Activated naive CD8-positive, alpha-beta T cell treated with anti-CD3 and anti-CD28 coated beads, Interleukin-2, amount 50 U/mL, for 24 hours (primary cell): ENCODE results near the gene ACSS1.

Experiments
- ATAC-seq: fragments of 150-1000 bp; cut with Tn5 transposase; one replicate; pipeline ENCODE4 v1.10.0; 2021
- DNase-seq: peaks from one replicate; pipeline ENCODE4 v3.0.0; 2021
- H3K27ac Mint-ChIP-seq: one replicate; pipeline ENCODE4 v1.8.0; 2021; ENCODE audit warnings: mild to moderate bottlenecking, mixed read lengths
- H3K27me3 Mint-ChIP-seq: one replicate; pipeline ENCODE4 v1.8.0; 2021; ENCODE audit warnings: mixed read lengths
- H3K36me3 Mint-ChIP-seq: one replicate; pipeline ENCODE4 v1.8.0; 2021; ENCODE audit warnings: low read depth, mixed read lengths
- H3K4me1 Mint-ChIP-seq: one replicate; pipeline ENCODE4 v1.8.0; 2021; ENCODE audit warnings: mixed read lengths
- H3K4me3 Mint-ChIP-seq: one replicate; pipeline ENCODE4 v1.8.0; 2021; ENCODE audit warnings: mild to moderate bottlenecking, moderate library complexity, mixed read lengths
- H3K9me3 Mint-ChIP-seq: one replicate; pipeline ENCODE4 v1.8.0; 2021; ENCODE audit warnings: mixed read lengths

ACSS1 gene

GRCh38 chr20:25024171-25024570 lies 33.8 kb downstream of the ACSS1 start:
- ATAC-seq, result no peak
- H3K4me1 Mint-ChIP-seq, result no peaks in the 10 kb centered on the region
- H3K27ac Mint-ChIP-seq, result no peak overlapping the region
- DNase-seq, result no peak
- no peaks in the 10 kb centered on the region for H3K27me3 Mint-ChIP-seq
- no peaks in the 10 kb centered on the region for H3K9me3 Mint-ChIP-seq
- H3K36me3 Mint-ChIP-seq, result no peaks in the 10 kb centered on the region
- no peak overlapping the region for H3K4me3 Mint-ChIP-seq

- DNase-seq, result no peak
- Mint-ChIP-seq H3K4me3 (no peak overlapping the region), H3K27me3 (no peaks in the 10 kb centered on the region), H3K4me1 (no peaks in the 10 kb centered on the region), H3K36me3 (no peaks in the 10 kb centered on the region), H3K9me3 (no peaks in the 10 kb centered on the region), H3K27ac (no peak overlapping the region)
- ATAC-seq, result no peak
Observed at GRCh38 chr20:25023356-25023755, 34.6 kb downstream of the ACSS1 start.

GRCh38 chr20:25022680-25023079 lies 35.3 kb downstream of the ACSS1 start:
- no peak for DNase-seq
- no peaks in the 10 kb centered on the region for H3K36me3 Mint-ChIP-seq
- no peak overlapping the region for H3K4me3 Mint-ChIP-seq
- ATAC-seq, result no peak
- H3K4me1 Mint-ChIP-seq, result no peaks in the 10 kb centered on the region
- no peaks in the 10 kb centered on the region for H3K27me3 Mint-ChIP-seq
- no peaks in the 10 kb centered on the region for H3K9me3 Mint-ChIP-seq
- no peak overlapping the region for H3K27ac Mint-ChIP-seq

- Mint-ChIP-seq H3K9me3 (no peaks in the 10 kb centered on the region), H3K4me3 (no peak overlapping the region)
- ATAC-seq, result no peak
Observed at GRCh38 chr20:25021336-25021735, 36.6 kb downstream of the ACSS1 start.

GRCh38 chr20:25020901-25021301 lies 37.0 kb downstream of the ACSS1 start:
- H3K27ac Mint-ChIP-seq, result no peak overlapping the region
- ATAC-seq, result no peak
- H3K9me3 Mint-ChIP-seq, result no peaks in the 10 kb centered on the region
- no peak for DNase-seq
- H3K36me3 Mint-ChIP-seq, result no peaks in the 10 kb centered on the region
- no peaks in the 10 kb centered on the region for H3K4me1 Mint-ChIP-seq
- no peaks in the 10 kb centered on the region for H3K27me3 Mint-ChIP-seq
- no peak overlapping the region for H3K4me3 Mint-ChIP-seq

More at GRCh38 chr20:25021336-25021735, 36.6 kb downstream of the ACSS1 start:
- DNase-seq, result no peak
- no peaks in the 10 kb centered on the region for H3K4me1 Mint-ChIP-seq
- no peaks in the 10 kb centered on the region for H3K36me3 Mint-ChIP-seq
- H3K27ac Mint-ChIP-seq, result no peak overlapping the region
- no peaks in the 10 kb centered on the region for H3K27me3 Mint-ChIP-seq

GRCh38 chr20:25020345-25020744 lies 37.6 kb downstream of the ACSS1 start:
- Mint-ChIP-seq H3K27ac (no peak overlapping the region), H3K4me3 (no peak overlapping the region), H3K27me3 (no peaks in the 10 kb centered on the region), H3K9me3 (no peaks in the 10 kb centered on the region), H3K4me1 (no peaks in the 10 kb centered on the region), H3K36me3 (no peaks in the 10 kb centered on the region)
- no peak for ATAC-seq
- no peak for DNase-seq

- DNase-seq (no peak), ATAC-seq (no peak)
- Mint-ChIP-seq H3K9me3 (no peaks in the 10 kb centered on the region), H3K4me1 (no peaks in the 10 kb centered on the region), H3K36me3 (no peaks in the 10 kb centered on the region), H3K27ac (no peak overlapping the region), H3K4me3 (no peak overlapping the region), H3K27me3 (no peaks in the 10 kb centered on the region)
Observed at GRCh38 chr20:25019381-25020155, 38.4 kb downstream of the ACSS1 start.

- Mint-ChIP-seq H3K9me3 (no peaks in the 10 kb centered on the region), H3K4me3 (no peak overlapping the region), H3K4me1 (no peaks in the 10 kb centered on the region), H3K27ac (no peak overlapping the region), H3K36me3 (no peaks in the 10 kb centered on the region), H3K27me3 (no peaks in the 10 kb centered on the region)
- ATAC-seq, result no peak
- DNase-seq, result no peak
Observed at GRCh38 chr20:25018841-25019240, 39.1 kb downstream of the ACSS1 start.

GRCh38 chr20:25018425-25018824 lies 39.5 kb downstream of the ACSS1 start:
- DNase-seq (no peak), ATAC-seq (no peak)
- H3K27ac Mint-ChIP-seq, result no peak overlapping the region
- H3K4me3 Mint-ChIP-seq, result no peak overlapping the region
- H3K4me1 Mint-ChIP-seq, result no peaks in the 10 kb centered on the region
- H3K36me3 Mint-ChIP-seq, result no peaks in the 10 kb centered on the region
- no peaks in the 10 kb centered on the region for H3K27me3 Mint-ChIP-seq
- no peaks in the 10 kb centered on the region for H3K9me3 Mint-ChIP-seq

GRCh38 chr20:25017257-25017803 lies 40.6 kb downstream of the ACSS1 start:
- ATAC-seq, result no peak
- Mint-ChIP-seq H3K27me3 (no peaks in the 10 kb centered on the region), H3K27ac (no peak overlapping the region), H3K4me1 (no peaks in the 10 kb centered on the region), H3K9me3 (no peaks in the 10 kb centered on the region), H3K36me3 (no peaks in the 10 kb centered on the region), H3K4me3 (no peak overlapping the region)
- no peak for DNase-seq

- no peak overlapping the region for H3K27ac Mint-ChIP-seq
- no peaks in the 10 kb centered on the region for H3K27me3 Mint-ChIP-seq
- no peaks in the 10 kb centered on the region for H3K36me3 Mint-ChIP-seq
Observed at GRCh38 chr20:25016471-25016870, 41.5 kb downstream of the ACSS1 start.

GRCh38 chr20:25015986-25016385 lies 42.0 kb downstream of the ACSS1 start:
- Mint-ChIP-seq H3K4me3 (no peak overlapping the region), H3K36me3 (no peaks in the 10 kb centered on the region), H3K27ac (no peak overlapping the region), H3K9me3 (no peaks in the 10 kb centered on the region), H3K27me3 (no peaks in the 10 kb centered on the region), H3K4me1 (no peaks in the 10 kb centered on the region)
- ATAC-seq, result no peak
- no peak for DNase-seq

More at GRCh38 chr20:25016471-25016870, 41.5 kb downstream of the ACSS1 start:
- no peaks in the 10 kb centered on the region for H3K4me1 Mint-ChIP-seq
- ATAC-seq (no peak), DNase-seq (no peak)
- no peak overlapping the region for H3K4me3 Mint-ChIP-seq
- no peaks in the 10 kb centered on the region for H3K9me3 Mint-ChIP-seq

GRCh38 chr20:25014816-25015215 lies 43.1 kb downstream of the ACSS1 start:
- Mint-ChIP-seq H3K9me3 (no peaks in the 10 kb centered on the region), H3K27ac (no peak overlapping the region), H3K4me3 (no peak overlapping the region), H3K4me1 (no peaks in the 10 kb centered on the region), H3K36me3 (peaks cover 2% of the 10 kb centered on the region), H3K27me3 (no peaks in the 10 kb centered on the region)
- DNase-seq (no peak), ATAC-seq (no peak)

GRCh38 chr20:25013478-25014380 lies 44.2 kb downstream of the ACSS1 start:
- no peak for DNase-seq
- ATAC-seq, result no peak
- H3K4me1 Mint-ChIP-seq, result no peaks in the 10 kb centered on the region
- H3K4me3 Mint-ChIP-seq, result no peak overlapping the region
- no peak overlapping the region for H3K27ac Mint-ChIP-seq
- no peaks in the 10 kb centered on the region for H3K27me3 Mint-ChIP-seq
- H3K9me3 Mint-ChIP-seq, result no peaks in the 10 kb centered on the region
- H3K36me3 Mint-ChIP-seq, result peaks cover 2% of the 10 kb centered on the region
